ENCODE measurements around the gene SETD1A. TPM values are rescaled to one million over a fixed set of nuclear protein-coding genes. Genes with fewer than 3 reads are reported as not detected.
A peak's percentile ranks its signal among the peaks of the same experiment; 100 is the strongest.

SETD1A gene
- polyA plus RNA-seq, 1 donor (not counting 4 experiments of a cell fraction or from before 2014, with no cell fraction given) = 1.1 TPM

GRCh38 chr16:30926937-30927788, 30.4 kb upstream of the SETD1A start:
- Histone ChIP-seq H2AFZ (ENCODE audit: control insufficient read depth, low read length) (peak overlapping the region; percentile 12), H3K27ac (ENCODE audit: control insufficient read depth, insufficient read depth, low read length) (peak overlapping the region; percentile 54)
- no peak for FAIRE-seq

DNA sequence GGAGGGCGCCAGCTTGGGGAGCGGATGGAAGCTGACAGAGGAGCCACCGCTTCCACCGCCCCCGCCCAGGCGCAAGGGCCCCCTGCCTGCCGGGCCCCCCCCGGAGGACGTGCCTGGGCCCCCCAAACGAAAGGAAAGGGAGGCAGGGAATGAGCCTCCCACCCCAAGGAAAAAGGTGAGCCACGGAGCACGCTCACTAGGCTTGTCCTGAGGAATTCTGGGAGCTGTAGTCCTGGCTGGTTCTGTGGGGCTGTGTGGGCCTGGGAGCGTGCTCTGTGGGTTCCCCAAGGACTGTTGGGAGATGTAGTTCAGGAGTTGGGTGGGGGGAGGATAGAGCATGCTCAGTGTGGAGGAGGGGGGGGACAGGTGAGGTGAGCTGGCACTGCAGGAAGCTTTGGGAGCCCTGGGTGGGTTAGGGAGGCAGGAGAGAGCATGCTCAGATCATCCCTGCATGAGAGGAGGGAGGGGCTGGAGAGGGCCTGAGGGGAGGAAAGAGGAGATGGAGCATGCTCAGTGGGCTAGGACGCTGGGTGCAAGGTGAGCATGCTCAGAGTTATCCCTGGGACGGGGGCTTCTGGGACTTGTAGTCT, 29.7 kb upstream of the SETD1A start:
- Histone ChIP-seq H3K9ac (ENCODE audit: control insufficient read depth, extremely low read depth, insufficient read depth, low read length) (peak overlapping the region; percentile 72), H3K4me2 (ENCODE audit: control insufficient read depth, extremely low read depth, insufficient read depth, low read depth, low read length) (peak overlapping the region; percentile 61), H3K36me3 (ENCODE audit: control insufficient read depth in 2 of 2, extremely low read depth in 1 of 2, insufficient read depth in 2 of 2, low read length in 2 of 2) (peaks cover 13 to 28% of the 10 kb centered on the region in 2 experiments), H3K4me1 (ENCODE audit: control insufficient read depth, extremely low read depth, insufficient read depth, low read length) (peaks cover 21% of the 10 kb centered on the region), H3K79me2 (ENCODE audit: control insufficient read depth, insufficient read depth, low read length) (peaks cover 20% of the 10 kb centered on the region), H3K27me3 (ENCODE audit: control insufficient read depth, extremely low read depth, insufficient read depth, low read length) (no peaks in the 10 kb centered on the region), H3K4me3 (ENCODE audit: control insufficient read depth in 2 of 3, extremely low read depth in 1 of 3, insufficient read depth in 2 of 3, low read depth in 1 of 3, low read length in 3 of 3) (peak overlapping the region; percentile 41 to 65 (median 53)), H4K20me1 (ENCODE audit: control insufficient read depth, extremely low read depth, insufficient read depth, low read length) (no peaks in the 10 kb centered on the region), H2AFZ (ENCODE audit: control insufficient read depth, low read length) (peak overlapping the region; percentile 12), H3K9me1 (ENCODE audit: control insufficient read depth, extremely low read depth, insufficient read depth, low read length) (no peaks in the 10 kb centered on the region), H3K27ac (ENCODE audit: control insufficient read depth, insufficient read depth, low read length) (peak overlapping the region; percentile 54), H3K9me3 (ENCODE audit: control insufficient read depth, low read depth, low read length) (no peaks in the 10 kb centered on the region)
- FAIRE-seq (peak; percentile 98), DNase-seq (ENCODE audit: low read depth, low spot score) (peak; percentile 97)
- TF ChIP-seq EZH2 (IDR thresholded peaks at IDR 0.05; ENCODE audit: low read length) = no peak
- dilution Hi-C loops (cut with MboI; ENCODE audit: extremely low pct_ligation_motif_present, low sequenced_read_pairs) = no loop called here

More at GRCh38 chr16:30926937-30927788, 30.4 kb upstream of the SETD1A start:
- peak overlapping the region; percentile 69 for H3K9ac ChIP-seq (ENCODE audit: control insufficient read depth, extremely low read depth, insufficient read depth, low read length)
- no peak for DNase-seq (ENCODE audit: low read depth, low spot score)
- dilution Hi-C loops (cut with MboI; ENCODE audit: extremely low pct_ligation_motif_present, low sequenced_read_pairs) = no loop called here
- H3K27me3 ChIP-seq (ENCODE audit: control insufficient read depth, extremely low read depth, insufficient read depth, low read length) = no peaks in the 10 kb centered on the region
- peaks cover 21% of the 10 kb centered on the region for H3K4me1 ChIP-seq (ENCODE audit: control insufficient read depth, extremely low read depth, insufficient read depth, low read length)
- TF ChIP-seq EZH2 (IDR thresholded peaks at IDR 0.05; ENCODE audit: low read length) = no peak
- H3K4me2 ChIP-seq (ENCODE audit: control insufficient read depth, extremely low read depth, insufficient read depth, low read depth, low read length) = peak overlapping the region; percentile 61
- peaks cover 8 to 23% of the 10 kb centered on the region in 2 experiments for H3K36me3 ChIP-seq (ENCODE audit: control insufficient read depth in 2 of 2, extremely low read depth in 1 of 2, insufficient read depth in 2 of 2, low read length in 2 of 2)
- H3K79me2 ChIP-seq (ENCODE audit: control insufficient read depth, insufficient read depth, low read length) = peaks cover 20% of the 10 kb centered on the region
- H3K4me3 ChIP-seq (ENCODE audit: control insufficient read depth in 2 of 3, extremely low read depth in 1 of 3, insufficient read depth in 2 of 3, low read depth in 1 of 3, low read length in 3 of 3) = peak overlapping the region; percentile 41 to 65 (median 53)
- H3K9me3 ChIP-seq (ENCODE audit: control insufficient read depth, low read depth, low read length) = no peaks in the 10 kb centered on the region
- no peaks in the 10 kb centered on the region for H3K9me1 ChIP-seq (ENCODE audit: control insufficient read depth, extremely low read depth, insufficient read depth, low read length)
- H4K20me1 ChIP-seq (ENCODE audit: control insufficient read depth, extremely low read depth, insufficient read depth, low read length) = no peaks in the 10 kb centered on the region

DNA sequence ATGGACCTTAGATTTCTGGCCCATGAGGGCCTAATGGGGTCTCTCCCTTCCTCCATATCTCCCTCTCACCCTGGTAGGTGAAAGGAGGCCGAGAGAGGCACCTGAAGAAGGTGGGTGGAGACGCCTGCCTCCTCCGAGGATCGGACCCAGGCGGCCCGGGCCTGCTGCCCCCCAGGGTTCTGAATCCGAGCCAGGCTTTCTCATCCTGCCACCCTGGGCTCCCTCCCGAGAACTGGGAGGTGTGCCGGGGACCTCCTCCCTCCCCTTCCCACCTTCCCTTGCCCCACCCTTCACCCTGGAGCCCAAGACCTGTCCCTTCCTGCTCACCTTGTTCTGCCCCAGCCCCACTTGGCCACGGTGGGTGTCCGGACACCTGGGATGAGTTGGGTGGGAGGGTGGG, 29.2 kb upstream of the SETD1A start:
- no peaks in the 10 kb centered on the region for H3K9me3 ChIP-seq (ENCODE audit: control insufficient read depth, low read depth, low read length)
- peak overlapping the region; percentile 72 for H3K9ac ChIP-seq (ENCODE audit: control insufficient read depth, extremely low read depth, insufficient read depth, low read length)
- peak overlapping the region; percentile 41 to 45 (median 41) for H3K4me3 ChIP-seq (ENCODE audit: control insufficient read depth in 2 of 3, extremely low read depth in 1 of 3, insufficient read depth in 2 of 3, low read depth in 1 of 3, low read length in 3 of 3)
- DNase-seq (ENCODE audit: low read depth, low spot score) = no peak
- peaks cover 21% of the 10 kb centered on the region for H3K4me1 ChIP-seq (ENCODE audit: control insufficient read depth, extremely low read depth, insufficient read depth, low read length)
- peak overlapping the region; percentile 41 for H3K27ac ChIP-seq (ENCODE audit: control insufficient read depth, insufficient read depth, low read length)
- peaks cover 13 to 28% of the 10 kb centered on the region in 2 experiments for H3K36me3 ChIP-seq (ENCODE audit: control insufficient read depth in 2 of 2, extremely low read depth in 1 of 2, insufficient read depth in 2 of 2, low read length in 2 of 2)
- peaks cover 20% of the 10 kb centered on the region for H3K79me2 ChIP-seq (ENCODE audit: control insufficient read depth, insufficient read depth, low read length)
- H3K4me2 ChIP-seq (ENCODE audit: control insufficient read depth, extremely low read depth, insufficient read depth, low read depth, low read length) = peak overlapping the region; percentile 61
- H3K9me1 ChIP-seq (ENCODE audit: control insufficient read depth, extremely low read depth, insufficient read depth, low read length) = no peaks in the 10 kb centered on the region
- no peaks in the 10 kb centered on the region for H4K20me1 ChIP-seq (ENCODE audit: control insufficient read depth, extremely low read depth, insufficient read depth, low read length)
- no peaks in the 10 kb centered on the region for H3K27me3 ChIP-seq (ENCODE audit: control insufficient read depth, extremely low read depth, insufficient read depth, low read length)
- no peak for FAIRE-seq
- no peak for TF ChIP-seq CTCF (optimal IDR thresholded peaks at IDR 0.05 in 1 of 3, IDR thresholded peaks at IDR 0.05 in 1 of 3, conservative IDR thresholded peaks at IDR 0.05 in 1 of 3; ENCODE audit: extremely low read depth in 1 of 3, insufficient read depth in 2 of 3, low read length in 3 of 3)
- no peak for TF ChIP-seq EZH2 (IDR thresholded peaks at IDR 0.05; ENCODE audit: low read length)
- dilution Hi-C loops (cut with MboI; ENCODE audit: extremely low pct_ligation_motif_present, low sequenced_read_pairs) = no loop called here
- H2AFZ ChIP-seq (ENCODE audit: control insufficient read depth, low read length) = peak overlapping the region; percentile 16

All from keratinocyte (primary cell).